Fibroblast of skin of left quadriceps (primary cell): Measurements from ENCODE around the gene MYL10.

Source experiments
- DNase-seq, 2 experiments: peaks; one replicate each; pipeline ENCODE4 v3.0.0-alpha.2; 2013; ENCODE audit warnings: low read depth in 2 of 2

Gene MYL10

GRCh38 chr7:101629171-101629570 lies at the start of gene MYL10:
MYL10 (minus strand) TSS chr7:101629296; CDS start chr7:101629118, 178 bp downstream.
- DNase-seq = no peak

- no peak for DNase-seq
Observed at GRCh38 chr7:101678658-101679057, 49.6 kb upstream of the MYL10 start.

DNA sequence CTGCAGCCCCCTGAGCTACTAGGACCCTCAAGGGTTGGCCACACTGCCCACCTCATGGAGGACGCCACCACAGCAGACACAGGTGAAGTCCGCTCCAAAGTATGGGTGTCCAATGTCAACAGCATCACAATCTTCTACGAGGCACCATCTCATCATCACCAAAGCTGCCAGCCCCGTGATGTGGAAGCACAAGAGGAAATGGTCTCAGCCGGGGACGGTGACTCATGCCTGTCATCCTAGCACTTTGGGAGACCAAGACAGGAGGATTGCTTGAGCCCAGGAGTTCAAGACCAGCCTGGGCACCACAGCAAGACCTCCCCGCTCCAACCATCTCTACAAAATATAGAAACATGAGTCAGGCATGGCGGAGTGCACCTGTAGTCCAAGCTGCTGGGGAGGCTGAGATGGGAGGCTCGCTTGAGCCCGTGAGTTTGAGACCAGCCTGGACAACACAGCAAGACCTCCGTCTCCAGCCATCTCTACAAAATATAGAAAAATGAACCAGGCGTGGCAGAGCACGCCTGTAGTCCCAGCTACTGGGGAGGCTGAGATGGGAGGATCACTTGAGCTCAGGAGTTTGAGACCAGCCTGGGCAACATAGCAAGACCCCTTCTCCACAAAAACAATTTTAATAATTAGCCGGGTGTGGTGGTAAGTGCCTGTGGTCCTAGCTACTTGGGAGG lies 48.8 kb upstream of the MYL10 start:
- DNase-seq = no peak

DNA sequence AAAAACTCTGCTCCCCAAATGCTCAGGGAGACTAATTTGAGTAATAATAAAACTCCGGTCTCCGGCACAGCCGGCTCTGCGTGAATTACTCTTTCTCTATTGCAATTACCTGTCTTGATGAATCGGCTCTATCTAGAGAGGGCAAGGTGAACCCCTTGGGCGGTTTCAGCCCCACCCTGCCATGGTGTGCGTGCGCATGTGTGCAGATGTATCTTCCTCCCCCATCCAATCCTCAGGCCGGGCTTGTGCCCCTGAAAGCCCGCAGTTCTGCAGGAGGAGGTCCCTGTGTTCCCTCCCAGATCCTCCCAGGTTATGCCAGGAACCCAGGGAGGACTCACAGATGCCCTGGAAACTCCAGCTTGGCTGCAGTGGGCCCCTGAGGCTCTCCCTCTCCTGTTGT lies 48.3 kb upstream of the MYL10 start:
- DNase-seq = no peak

DNA sequence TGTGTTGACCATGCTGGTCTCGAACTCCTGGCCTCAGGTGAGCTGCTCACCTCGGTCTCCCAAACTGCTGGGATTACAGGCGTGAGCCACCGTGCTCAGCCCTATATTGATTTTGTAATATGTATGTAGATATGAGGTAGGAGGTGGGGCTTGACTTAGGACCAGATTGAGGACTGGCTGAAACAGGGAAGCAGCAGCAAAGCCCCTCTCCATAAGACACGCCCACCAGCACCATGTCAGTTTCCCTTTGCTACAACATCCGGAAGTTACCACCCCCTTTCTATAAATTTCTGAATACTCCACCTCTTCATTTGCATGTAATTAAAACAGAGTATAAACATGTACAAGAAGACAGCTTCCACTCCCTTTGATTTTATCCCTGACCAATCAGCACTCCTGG lies 47.9 kb upstream of the MYL10 start:
- DNase-seq = no peak

DNA sequence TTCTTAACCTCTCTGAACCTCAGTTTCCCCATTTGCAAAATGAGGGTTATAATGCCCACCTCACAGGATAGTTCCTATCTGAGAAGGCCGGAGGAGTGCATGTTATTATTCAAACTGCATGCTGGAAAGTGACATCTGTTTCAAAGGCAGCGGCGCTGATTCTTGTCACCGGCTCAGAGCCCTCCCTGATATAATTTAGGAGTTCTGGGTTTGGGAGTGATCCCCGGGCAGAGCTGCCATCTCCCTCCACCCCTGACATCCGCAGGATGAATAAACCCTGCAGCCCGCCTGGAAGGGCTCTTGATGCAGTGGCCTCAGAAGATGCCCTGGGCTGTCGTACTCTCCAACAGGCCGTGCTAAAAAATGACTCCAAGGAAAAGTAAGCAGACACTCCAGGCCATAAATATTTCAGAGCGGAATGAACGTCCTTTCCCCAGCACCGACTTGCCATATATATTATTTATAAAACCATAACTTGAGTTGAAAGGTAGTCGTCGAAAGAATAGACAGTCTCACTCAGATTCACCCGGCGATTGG lies 47.0 kb upstream of the MYL10 start:
- no peak for DNase-seq

DNA sequence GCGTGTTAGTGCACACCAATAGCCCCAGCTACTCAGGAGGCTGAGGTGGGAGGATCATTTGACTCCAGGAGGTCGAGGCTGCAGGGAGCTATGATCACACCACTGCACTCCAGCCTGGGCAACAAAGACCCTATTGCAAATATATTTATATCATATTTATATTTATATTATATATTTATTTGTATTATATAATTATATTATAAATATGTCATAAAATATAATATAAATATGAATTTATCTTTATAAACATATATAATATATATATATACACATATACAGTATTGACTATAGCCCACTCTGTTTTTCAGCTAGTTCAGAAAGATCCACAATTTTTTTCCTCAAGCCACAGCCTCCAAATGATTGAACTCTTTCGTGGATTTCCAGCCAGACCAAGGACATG lies 45.3 kb upstream of the MYL10 start:
- no peak for DNase-seq

DNA sequence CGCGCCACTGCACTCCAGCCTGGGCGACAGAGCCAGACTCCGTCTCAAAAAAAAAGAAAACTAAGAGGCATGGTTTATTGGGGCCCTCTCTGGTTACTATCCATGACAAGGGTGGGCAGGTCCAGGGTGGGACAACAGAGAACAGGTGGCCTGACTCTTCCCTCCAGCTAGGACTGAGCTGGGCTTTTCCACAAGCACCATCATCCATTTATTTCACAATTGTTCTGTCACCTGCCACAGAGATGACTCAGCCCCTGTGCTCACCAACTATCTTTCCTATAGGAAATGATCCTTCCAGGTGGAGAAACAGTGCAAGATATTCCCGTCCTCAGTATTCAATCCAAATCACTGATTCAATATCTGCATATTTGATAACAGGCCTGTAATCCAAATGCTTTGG lies 44.9 kb upstream of the MYL10 start:
- no peak for DNase-seq

DNA sequence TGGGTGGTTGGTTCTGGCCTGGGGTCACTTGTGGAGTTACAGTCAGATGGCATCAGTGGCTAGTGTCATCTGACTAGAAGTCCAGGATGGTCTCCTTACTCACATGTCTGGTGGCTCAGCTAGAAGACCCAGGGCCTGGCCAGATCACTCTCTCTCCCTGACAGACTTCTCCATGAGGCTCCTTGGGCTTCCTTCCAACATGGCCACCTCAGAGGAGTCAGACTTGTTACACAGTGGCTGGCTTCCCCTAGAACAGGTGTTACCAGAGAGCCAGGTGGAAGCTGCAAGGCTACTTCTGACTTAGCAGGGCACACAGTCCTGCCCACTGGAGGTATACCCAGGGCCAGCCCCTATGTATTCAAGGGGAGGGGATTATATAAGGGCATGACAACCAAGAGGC lies 44.2 kb upstream of the MYL10 start:
- DNase-seq = no peak

GRCh38 chr7:101671371-101672356 lies 42.6 kb upstream of the MYL10 start:
- no peak for DNase-seq

DNA sequence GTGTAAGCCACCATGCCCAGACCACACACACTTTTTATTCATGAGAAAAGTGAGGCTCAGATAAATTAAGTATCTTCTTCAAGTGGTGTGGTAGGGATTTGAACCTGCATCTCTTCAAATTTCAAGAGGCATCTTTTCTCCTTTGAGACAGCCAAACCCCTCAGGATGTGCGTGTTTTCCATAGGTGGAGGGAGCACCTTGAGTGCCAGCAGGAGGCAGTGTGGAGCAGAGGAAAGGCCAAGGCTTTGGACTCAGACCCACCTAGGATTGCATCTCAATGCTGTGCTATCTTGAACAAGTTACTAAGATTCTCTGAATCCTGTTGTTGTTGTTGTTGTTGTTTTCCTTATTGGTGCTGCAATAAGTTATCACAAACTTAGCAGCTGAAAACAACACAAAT lies 40.2 kb upstream of the MYL10 start:
- DNase-seq = no peak

DNA sequence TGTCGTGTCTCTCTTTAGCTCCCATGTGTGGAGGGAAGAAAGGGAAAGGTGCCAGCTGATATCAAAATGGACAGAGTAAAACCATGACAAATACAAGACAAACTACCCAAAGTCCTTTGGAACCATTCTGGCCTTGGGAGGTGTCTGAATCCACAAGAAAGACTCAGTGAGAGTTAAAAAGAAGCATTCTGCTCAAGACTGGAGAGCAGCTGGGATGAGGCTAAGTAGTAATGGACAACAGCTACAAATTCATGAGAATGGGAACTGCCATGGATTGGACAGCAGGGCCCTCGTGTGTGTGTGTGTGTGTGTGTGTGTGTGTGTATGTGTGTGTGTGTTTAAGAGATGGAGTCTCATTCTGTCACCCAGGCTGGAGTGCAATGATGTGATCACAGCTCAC lies 39.6 kb upstream of the MYL10 start:
- no peak for DNase-seq

- no peak for DNase-seq
Observed at GRCh38 chr7:101667920-101668319, 38.8 kb upstream of the MYL10 start.

GRCh38 chr7:101667399-101667798 lies 38.3 kb upstream of the MYL10 start:
- no peak for DNase-seq

- DNase-seq = no peak
Observed at GRCh38 chr7:101666741-101667140, 37.6 kb upstream of the MYL10 start.

GRCh38 chr7:101666293-101666692 lies 37.2 kb upstream of the MYL10 start:
- no peak for DNase-seq

GRCh38 chr7:101664893-101665471 lies 35.9 kb upstream of the MYL10 start:
- DNase-seq = no peak

- no peak for DNase-seq
Observed at GRCh38 chr7:101664436-101664835, 35.3 kb upstream of the MYL10 start.

DNA sequence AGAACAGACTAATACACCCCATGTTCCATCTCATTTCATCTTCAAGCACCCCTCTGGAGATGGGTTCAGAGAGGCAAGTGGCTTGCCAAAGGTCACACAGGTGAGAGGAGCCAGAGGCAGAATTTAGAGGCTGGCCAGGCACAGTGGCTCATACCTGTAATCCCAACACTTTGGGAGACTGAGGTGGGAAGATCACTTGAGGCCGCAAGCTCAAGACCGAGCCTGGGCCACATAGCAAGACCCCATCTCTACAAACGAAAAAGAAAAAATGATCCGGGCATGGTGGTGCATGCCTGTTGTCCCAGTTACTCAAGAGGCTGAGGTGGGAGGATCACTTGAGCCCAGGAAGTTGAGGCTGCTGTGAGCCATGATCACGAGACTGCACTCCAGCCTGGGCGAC lies 34.7 kb upstream of the MYL10 start:
- no peak for DNase-seq

GRCh38 chr7:101662447-101662998 lies 33.4 kb upstream of the MYL10 start:
- no peak for DNase-seq

- DNase-seq = no peak
Observed at GRCh38 chr7:101659706-101660105, 30.6 kb upstream of the MYL10 start.

DNA sequence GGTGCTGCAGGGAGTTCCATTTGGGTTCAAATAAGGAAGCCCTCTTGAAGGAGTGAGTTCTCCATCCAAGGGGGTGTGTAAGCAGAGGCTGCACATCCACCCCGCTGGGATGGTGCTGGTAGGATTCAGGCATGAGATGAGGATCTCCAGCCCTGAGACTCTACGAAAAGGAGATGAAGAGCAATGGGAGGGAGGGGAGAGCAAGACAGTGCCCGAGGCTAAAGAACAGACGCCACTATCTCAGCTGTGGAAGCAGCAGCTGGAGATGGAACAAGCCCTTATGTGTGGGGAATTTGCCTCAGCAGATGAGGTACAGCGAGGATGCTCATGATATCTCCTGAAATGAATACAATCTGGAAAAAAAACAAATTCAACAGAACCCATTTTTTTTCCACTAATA lies 28.1 kb upstream of the MYL10 start:
- no peak for DNase-seq
